ENCODE measurements around the gene TRIM2.

The TRIM2 gene

DNA sequence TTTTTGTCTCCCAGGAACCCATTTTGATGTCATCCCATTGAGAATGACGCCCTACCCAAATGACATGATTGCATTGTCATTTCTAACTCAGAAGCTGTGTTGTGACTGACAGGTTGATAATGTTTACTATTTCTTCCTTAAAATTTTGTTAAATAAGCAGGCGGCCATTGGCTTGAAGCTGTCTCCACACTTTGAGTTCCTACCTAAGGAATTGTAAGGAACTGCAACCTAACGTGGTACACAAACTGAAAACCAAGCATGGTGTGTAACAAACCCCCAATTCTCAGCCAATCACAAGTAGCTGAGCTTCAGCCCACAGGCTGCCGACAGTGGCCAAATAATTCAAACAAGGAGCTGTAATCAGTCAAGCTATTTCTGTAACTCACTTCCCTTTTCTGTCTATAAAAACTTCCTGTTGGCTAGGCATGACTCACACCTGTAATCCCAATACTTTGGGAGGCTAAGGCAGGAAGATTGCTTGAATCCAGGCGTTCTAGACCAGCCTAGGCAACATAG, 137.4 kb downstream of the TRIM2 start:
- no peak overlapping the region for H2BK12ac ChIP-seq (ENCODE audit: low read length)
- no peak overlapping the region for H3K4ac ChIP-seq (ENCODE audit: low read length)
- no peak overlapping the region for H3K23ac ChIP-seq (ENCODE audit: low read depth, low read length, poor library complexity)
- H3K36me3 ChIP-seq (replicated peaks in 1 of 2; ENCODE audit: control insufficient read depth in 2 of 2, insufficient read depth in 2 of 2, low read length in 2 of 2), result peaks cover 4 to 51% of the 10 kb centered on the region in 2 donors
- peaks cover 4 to 5% of the 10 kb centered on the region in 2 donors for H3K4me1 ChIP-seq (ENCODE audit: control insufficient read depth in 2 of 2, insufficient read depth in 1 of 2, low read depth in 1 of 2, low read length in 2 of 2)
- H2BK120ac ChIP-seq (ENCODE audit: low read depth, low read length), result no peak overlapping the region
- no peak overlapping the region for H3K18ac ChIP-seq (ENCODE audit: low read length)
- H3K4me2 ChIP-seq (ENCODE audit: insufficient read depth, low read length, poor library complexity, severe bottlenecking), result no peak overlapping the region
- no peak overlapping the region for H2BK15ac ChIP-seq (ENCODE audit: low read length)
- no peak overlapping the region for H2AK5ac ChIP-seq (ENCODE audit: low read depth, low read length)
- H3K27ac ChIP-seq (replicated peaks; ENCODE audit: low read length), result no peak overlapping the region
- no peak overlapping the region for H3K9ac ChIP-seq (ENCODE audit: low read depth, low read length, poor library complexity)
- H2AFZ ChIP-seq (ENCODE audit: low read length), result no peak overlapping the region
- no peak overlapping the region for H4K91ac ChIP-seq (ENCODE audit: low read depth, low read length, poor library complexity)
- no peak overlapping the region for H2BK5ac ChIP-seq (ENCODE audit: low read length)
- no peak overlapping the region for H3K14ac ChIP-seq (ENCODE audit: low read length)
- no peaks in the 10 kb centered on the region for H3K79me1 ChIP-seq (ENCODE audit: low read depth, low read length)
- H4K8ac ChIP-seq (ENCODE audit: low read depth, low read length), result no peak overlapping the region
- H3K27me3 ChIP-seq (ENCODE audit: control insufficient read depth in 3 of 3, insufficient read depth in 3 of 3, low read depth in 1 of 3, low read length in 3 of 3), result no peaks in the 10 kb centered on the region
- no CpG with 5 or more reads among the region's 5 CpGs for WGBS, 2 donors (ENCODE audit: extremely low coverage in 2 of 2, insufficient read length in 2 of 2, insufficient replicate concordance in 1 of 2)
- H3K9me3 ChIP-seq (replicated peaks in 1 of 2; ENCODE audit: control insufficient read depth in 2 of 2, insufficient read depth in 1 of 2, low read depth in 1 of 2, low read length in 2 of 2), result no peaks in the 10 kb centered on the region
- H3K4me3 ChIP-seq (ENCODE audit: low read length in 2 of 2), result no peak overlapping the region
- no peak for DNase-seq (ENCODE audit: low spot score)

DNA sequence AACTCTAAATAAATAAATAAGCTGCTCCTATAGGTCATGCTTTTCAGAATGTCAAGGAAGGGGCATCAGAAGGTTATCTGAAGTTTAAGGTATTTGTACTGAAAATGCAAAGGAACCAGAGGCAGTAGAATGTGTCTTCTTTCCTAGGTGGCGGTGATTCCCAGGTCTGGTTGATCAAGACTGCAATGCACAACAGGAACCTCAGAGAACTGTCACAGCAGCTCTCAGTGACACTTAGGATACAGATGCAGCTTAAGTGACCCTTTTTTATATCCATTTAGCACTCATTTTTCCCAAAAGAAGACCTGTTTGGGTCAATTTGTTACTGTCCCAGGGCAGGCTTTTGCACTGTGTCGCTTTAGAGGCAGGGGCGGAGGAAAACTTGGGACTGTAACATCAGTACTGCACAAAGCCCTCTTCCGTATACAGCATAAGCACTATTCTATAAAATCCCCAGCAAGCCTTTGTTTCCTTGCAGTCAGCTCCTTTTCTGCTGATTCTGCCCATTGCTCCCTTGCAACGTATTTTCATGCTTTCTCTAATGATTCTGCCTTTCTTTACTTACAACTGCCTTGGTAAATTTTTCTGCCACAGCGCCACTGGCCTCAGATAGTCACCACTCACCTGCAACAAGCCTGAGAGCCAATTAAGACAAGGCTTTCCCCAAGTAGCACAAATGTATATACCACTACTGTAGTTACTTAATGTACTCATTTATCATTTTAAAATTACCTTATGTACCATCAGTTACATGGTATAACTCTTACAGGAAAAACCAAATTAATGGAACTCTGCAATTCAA, 138.7 kb downstream of the TRIM2 start:
- Histone ChIP-seq H3K27me3 (ENCODE audit: control insufficient read depth in 3 of 3, insufficient read depth in 3 of 3, low read depth in 1 of 3, low read length in 3 of 3) (no peaks in the 10 kb centered on the region), H3K79me1 (ENCODE audit: low read depth, low read length) (no peaks in the 10 kb centered on the region), H3K9ac (ENCODE audit: low read depth, low read length, poor library complexity) (no peak overlapping the region), H2BK12ac (ENCODE audit: low read length) (no peak overlapping the region), H2BK15ac (ENCODE audit: low read length) (no peak overlapping the region), H2BK120ac (ENCODE audit: low read depth, low read length) (no peak overlapping the region), H3K4me3 (ENCODE audit: low read length in 2 of 2) (no peak overlapping the region), H2AFZ (ENCODE audit: low read length) (no peak overlapping the region), H3K27ac (replicated peaks; ENCODE audit: low read length) (no peak overlapping the region), H3K18ac (ENCODE audit: low read length) (no peak overlapping the region), H3K4me1 (ENCODE audit: control insufficient read depth in 2 of 2, insufficient read depth in 1 of 2, low read depth in 1 of 2, low read length in 2 of 2) (peaks cover 4 to 7% of the 10 kb centered on the region in 2 donors), H4K8ac (ENCODE audit: low read depth, low read length) (no peak overlapping the region), H3K14ac (ENCODE audit: low read length) (no peak overlapping the region), H3K4ac (ENCODE audit: low read length) (no peak overlapping the region), H2AK5ac (ENCODE audit: low read depth, low read length) (no peak overlapping the region), H3K4me2 (ENCODE audit: insufficient read depth, low read length, poor library complexity, severe bottlenecking) (no peak overlapping the region), H2BK5ac (ENCODE audit: low read length) (no peak overlapping the region), H4K91ac (ENCODE audit: low read depth, low read length, poor library complexity) (no peak overlapping the region), H3K36me3 (replicated peaks in 1 of 2; ENCODE audit: control insufficient read depth in 2 of 2, insufficient read depth in 2 of 2, low read length in 2 of 2) (peaks cover 4 to 38% of the 10 kb centered on the region in 2 donors), H3K9me3 (replicated peaks in 1 of 2; ENCODE audit: control insufficient read depth in 2 of 2, insufficient read depth in 1 of 2, low read depth in 1 of 2, low read length in 2 of 2) (no peaks in the 10 kb centered on the region), H3K23ac (ENCODE audit: low read depth, low read length, poor library complexity) (no peak overlapping the region)
- WGBS, 2 donors (ENCODE audit: extremely low coverage in 2 of 2, insufficient read length in 2 of 2, insufficient replicate concordance in 1 of 2), result no CpG with 5 or more reads among the region's 6 CpGs
- no peak for DNase-seq (ENCODE audit: low spot score)

DNA sequence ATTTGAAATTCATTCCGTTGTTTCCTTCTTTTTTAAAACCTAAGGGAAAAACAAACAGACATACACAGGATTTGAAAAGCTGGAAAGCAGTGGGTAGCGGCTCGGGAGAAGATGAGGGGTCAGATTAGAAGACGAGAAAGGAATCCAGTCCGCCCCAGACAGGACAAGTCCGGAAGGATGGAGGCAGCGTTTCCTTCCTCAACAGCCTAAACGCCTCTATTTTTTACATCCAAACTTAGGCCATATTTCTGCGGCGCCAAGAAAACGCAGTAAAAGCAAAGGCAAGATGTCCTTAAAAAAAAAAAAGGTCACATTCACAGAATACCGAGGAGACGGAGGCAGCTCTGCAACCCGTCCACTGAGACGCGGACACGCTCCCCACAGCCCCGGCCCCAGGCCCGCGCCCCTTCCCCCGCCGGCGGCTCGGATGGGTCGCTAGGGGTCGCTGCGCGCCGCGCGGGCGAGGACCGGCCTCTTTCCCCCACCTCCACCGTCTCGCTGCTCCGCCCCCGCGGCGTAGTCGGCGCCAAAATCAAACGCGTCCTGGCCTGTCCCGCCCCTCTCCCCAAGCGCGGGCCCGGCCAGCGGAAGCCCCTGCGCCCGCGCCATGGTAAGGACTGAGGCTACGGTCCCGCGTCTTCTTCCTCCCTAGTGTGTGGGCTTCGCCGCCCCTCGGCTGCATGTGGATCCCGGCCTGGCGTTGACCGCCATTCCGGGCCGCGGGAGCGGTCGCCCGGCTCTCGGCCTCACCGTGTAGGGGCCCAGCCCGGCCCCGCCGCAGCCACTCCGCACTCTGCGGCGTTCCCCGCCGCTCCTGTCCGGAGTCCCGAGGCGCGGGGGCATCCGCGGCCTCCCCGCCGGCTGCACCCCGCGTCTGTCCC, 140.1 kb downstream of the TRIM2 start, which contains the start of gene MND1:
MND1 (plus strand) TSS at position 558 of the 881 bp plus-strand sequence; CDS start at position 608, 50 bp downstream.
- Histone ChIP-seq H2AFZ (ENCODE audit: low read length) (peak within 1 kb of the TSS; percentile 83), H3K4me1 (ENCODE audit: control insufficient read depth in 2 of 2, insufficient read depth in 1 of 2, low read depth in 1 of 2, low read length in 2 of 2) (peaks cover 5 to 7% of the 10 kb centered on the region in 2 donors), H2BK15ac (ENCODE audit: low read length) (no peak within 1 kb of the TSS), H3K23ac (ENCODE audit: low read depth, low read length, poor library complexity) (peak within 1 kb of the TSS; percentile 87), H3K36me3 (replicated peaks in 1 of 2; ENCODE audit: control insufficient read depth in 2 of 2, insufficient read depth in 2 of 2, low read length in 2 of 2) (peaks cover 4 to 24% of the 10 kb centered on the region in 2 donors), H2BK120ac (ENCODE audit: low read depth, low read length) (peak within 1 kb of the TSS; percentile 94), H3K14ac (ENCODE audit: low read length) (peak within 1 kb of the TSS; percentile 76), H3K18ac (ENCODE audit: low read length) (peak within 1 kb of the TSS; percentile 95), H3K9ac (ENCODE audit: low read depth, low read length, poor library complexity) (peak within 1 kb of the TSS; percentile 36), H3K27ac (replicated peaks; ENCODE audit: low read length) (peak within 1 kb of the TSS; percentile 86), H3K4me3 (ENCODE audit: low read length in 2 of 2) (peak within 1 kb of the TSS; percentile 55 to 91), H3K79me1 (ENCODE audit: low read depth, low read length) (no peaks in the 10 kb centered on the region), H3K9me3 (replicated peaks in 1 of 2; ENCODE audit: control insufficient read depth in 2 of 2, insufficient read depth in 1 of 2, low read depth in 1 of 2, low read length in 2 of 2) (no peaks in the 10 kb centered on the region), H3K4ac (ENCODE audit: low read length) (no peak within 1 kb of the TSS), H2AK5ac (ENCODE audit: low read depth, low read length) (no peak within 1 kb of the TSS), H2BK12ac (ENCODE audit: low read length) (peak within 1 kb of the TSS; percentile 48), H3K4me2 (ENCODE audit: insufficient read depth, low read length, poor library complexity, severe bottlenecking) (peak within 1 kb of the TSS; percentile 90), H2BK5ac (ENCODE audit: low read length) (peak within 1 kb of the TSS; percentile 93), H3K27me3 (ENCODE audit: control insufficient read depth in 3 of 3, insufficient read depth in 3 of 3, low read depth in 1 of 3, low read length in 3 of 3) (no peaks in the 10 kb centered on the region), H4K91ac (ENCODE audit: low read depth, low read length, poor library complexity) (no peak within 1 kb of the TSS), H4K8ac (ENCODE audit: low read depth, low read length) (no peak within 1 kb of the TSS)
- no CpG with 5 or more reads among the region's 86 CpGs for WGBS, 2 donors (ENCODE audit: extremely low coverage in 2 of 2, insufficient read length in 2 of 2, insufficient replicate concordance in 1 of 2)
- DNase-seq (ENCODE audit: low spot score), result peak; percentile 92
